DOHH2 (cell line): ENCODE measurements around the gene SLC1A2.

Source experiments
- H3F3A ChIP-seq: fragments of 200-600 bp; sonication (generic), shearing (Covaris generic); 2 replicates; pipeline ENCODE4 v1.6.0; 2016; ENCODE audit warnings: antibody characterized with exemption, mild to moderate bottlenecking; ENCODE audit not compliant: control insufficient read depth, insufficient read depth
- H3K27ac ChIP-seq: fragments of 200-600 bp; sonication (generic); 2 replicates; pipeline ENCODE4 v1.5.1; 2014; ENCODE audit warnings: low read depth, mild to moderate bottlenecking, low read length, moderate library complexity
- H3K27me3 ChIP-seq: fragments of 200-600 bp; sonication (generic); 2 replicates; pipeline ENCODE4 v1.6.1; 2014; ENCODE audit warnings: mild to moderate bottlenecking, low read length, mixed read lengths; ENCODE audit not compliant: control insufficient read depth
- H3K36me3 ChIP-seq: fragments of 200-600 bp; sonication (generic); 2 replicates; pipeline ENCODE4 v1.6.1; 2014; ENCODE audit warnings: mild to moderate bottlenecking, low read length, moderate library complexity, mixed read lengths; ENCODE audit not compliant: control insufficient read depth
- H3K4me1 ChIP-seq: fragments of 200-600 bp; sonication (generic); 2 replicates; pipeline ENCODE4 v1.6.1; 2014; ENCODE audit warnings: mild to moderate bottlenecking, low read length, mixed read lengths; ENCODE audit not compliant: control insufficient read depth
- H3K4me2 ChIP-seq: fragments of 200-600 bp; sonication (generic); 2 replicates; pipeline ENCODE4 v1.6.0; 2014; ENCODE audit warnings: mild to moderate bottlenecking, low read length, moderate library complexity
- H3K4me3 ChIP-seq: fragments of 200-600 bp; sonication (generic); 2 replicates; pipeline ENCODE4 v1.5.1; 2014; ENCODE audit warnings: mild to moderate bottlenecking, low read length, mixed read lengths
- H3K79me2 ChIP-seq: fragments of 200-600 bp; sonication (generic); 2 replicates; pipeline ENCODE4 v1.6.1; 2014; ENCODE audit warnings: mild to moderate bottlenecking, low read length, mixed read lengths; ENCODE audit not compliant: control insufficient read depth
- H3K9me2 ChIP-seq: fragments of 200-600 bp; sonication (generic); replicated peaks from 2 replicates; pipeline ENCODE4 v1.6.1; 2014; ENCODE audit warnings: mild to moderate bottlenecking, low read length, mixed read lengths; ENCODE audit not compliant: control insufficient read depth
- H3K9me3 ChIP-seq: fragments of 200-600 bp; sonication (generic); 2 replicates; pipeline ENCODE4 v1.6.1; 2014; ENCODE audit warnings: antibody characterized with exemption, low read length, mixed read lengths; ENCODE audit not compliant: control insufficient read depth, insufficient read depth
- H4K20me1 ChIP-seq: fragments of 200-600 bp; sonication (generic); 2 replicates; pipeline ENCODE4 v1.6.0; 2014; ENCODE audit warnings: low read depth, mild to moderate bottlenecking, antibody characterized with exemption, low read length, moderate library complexity; ENCODE audit not compliant: control insufficient read depth, insufficient read depth
- CTCF ChIP-seq: fragments of 200-600 bp; sonication (generic); IDR thresholded peaks from one replicate; pipeline ENCODE4 v1.5.1; 2014; ENCODE audit warnings: antibody characterized with exemption, mild to moderate bottlenecking, low read depth, low read length; ENCODE audit not compliant: poor library complexity, severe bottlenecking
- EZH2phosphoT487 ChIP-seq: fragments of 200-600 bp; sonication (generic); IDR thresholded peaks from 2 replicates; pipeline ENCODE4 v1.6.1; 2017; ENCODE audit warnings: borderline replicate concordance, mild to moderate bottlenecking, antibody characterized with exemption, low read length, moderate library complexity, mixed read lengths

SLC1A2 gene

GRCh38 chr11:35335226-35335625 lies 84.1 kb downstream of the SLC1A2 start:
- Histone ChIP-seq H4K20me1 (no peaks in the 10 kb centered on the region), H3K4me1 (peaks cover 5% of the 10 kb centered on the region; the same call in 1 of the 2 replicates), H3K27me3 (peaks cover 21% of the 10 kb centered on the region), H3K9me3 (peaks cover 4% of the 10 kb centered on the region; the same call in 1 of the 2 replicates), H3K27ac (no peak overlapping the region), H3K79me2 (no peaks in the 10 kb centered on the region), H3K4me3 (no peak overlapping the region), H3F3A (no peaks in the 10 kb centered on the region), H3K4me2 (no peak overlapping the region), H3K36me3 (no peaks in the 10 kb centered on the region), H3K9me2 (no peaks in the 10 kb centered on the region)
- TF ChIP-seq EZH2phosphoT487 (no peak), CTCF (no peak)

DNA sequence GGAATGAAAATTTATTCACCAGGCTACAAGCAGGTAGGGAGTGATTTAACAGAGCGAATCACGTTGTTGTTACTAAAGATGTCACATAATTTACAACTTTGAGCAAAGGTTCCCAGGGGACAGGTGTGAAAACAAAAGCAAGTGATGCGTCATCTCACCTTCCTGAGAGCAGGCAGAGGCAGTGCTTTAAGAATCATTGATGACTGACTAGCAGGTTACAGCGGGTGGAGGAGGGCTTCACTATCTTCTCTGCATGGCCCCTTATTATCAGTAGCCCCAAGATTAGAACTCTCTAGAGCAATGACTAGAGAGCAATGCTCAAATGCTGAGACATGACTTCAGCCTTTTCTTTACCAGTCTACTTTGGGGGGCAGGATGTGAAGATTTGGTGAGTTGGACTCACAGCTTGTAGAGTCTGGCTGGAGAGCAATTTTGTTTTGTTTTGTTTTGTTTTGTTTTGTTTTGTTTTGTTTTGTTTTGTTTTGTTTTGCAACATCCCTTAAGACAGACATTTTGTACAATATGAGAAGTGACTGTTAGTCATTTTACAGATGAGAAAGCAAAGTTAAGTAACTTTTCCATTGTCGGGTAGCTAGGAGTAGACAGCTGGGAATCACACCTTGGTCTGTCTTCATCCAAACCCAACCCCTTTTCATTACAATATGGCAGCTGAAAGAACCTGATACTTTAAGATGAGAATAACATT lies 84.8 kb downstream of the SLC1A2 start:
- TF ChIP-seq EZH2phosphoT487, result no peak
- Histone ChIP-seq H3K27ac (no peak overlapping the region), H4K20me1 (no peaks in the 10 kb centered on the region), H3K4me2 (no peak overlapping the region), H3K4me3 (no peak overlapping the region), H3K9me3 (peaks cover 4% of the 10 kb centered on the region; the same call in 1 of the 2 replicates), H3K27me3 (peaks cover 21% of the 10 kb centered on the region), H3K36me3 (no peaks in the 10 kb centered on the region), H3K79me2 (no peaks in the 10 kb centered on the region), H3K9me2 (no peaks in the 10 kb centered on the region), H3F3A (no peaks in the 10 kb centered on the region), H3K4me1 (peaks cover 5% of the 10 kb centered on the region; the same call in 1 of the 2 replicates)

GRCh38 chr11:35332524-35332923 lies 86.8 kb downstream of the SLC1A2 start:
- H3K9me2 ChIP-seq, result no peaks in the 10 kb centered on the region
- no peaks in the 10 kb centered on the region for H3F3A ChIP-seq
- H3K36me3 ChIP-seq, result no peaks in the 10 kb centered on the region
- peaks cover 5% of the 10 kb centered on the region; the same call in 1 of the 2 replicates for H3K4me1 ChIP-seq
- TF ChIP-seq EZH2phosphoT487, result no peak
- TF ChIP-seq CTCF, result no peak
- no peak overlapping the region for H3K4me3 ChIP-seq
- no peak overlapping the region for H3K4me2 ChIP-seq
- H4K20me1 ChIP-seq, result no peaks in the 10 kb centered on the region
- peaks cover 17% of the 10 kb centered on the region for H3K27me3 ChIP-seq
- peaks cover 4% of the 10 kb centered on the region; the same call in 1 of the 2 replicates for H3K9me3 ChIP-seq
- no peaks in the 10 kb centered on the region for H3K79me2 ChIP-seq
- no peak overlapping the region for H3K27ac ChIP-seq

GRCh38 chr11:35330931-35331330 lies 88.4 kb downstream of the SLC1A2 start:
- H3K9me2 ChIP-seq, result no peaks in the 10 kb centered on the region
- H3K9me3 ChIP-seq, result no peaks in the 10 kb centered on the region
- peaks cover 17% of the 10 kb centered on the region for H3K27me3 ChIP-seq
- H3F3A ChIP-seq, result no peaks in the 10 kb centered on the region
- no peak for TF ChIP-seq CTCF
- no peak for TF ChIP-seq EZH2phosphoT487
- H3K4me3 ChIP-seq, result no peak overlapping the region
- no peaks in the 10 kb centered on the region for H3K36me3 ChIP-seq
- H3K27ac ChIP-seq, result no peak overlapping the region
- no peak overlapping the region for H3K4me2 ChIP-seq
- H3K4me1 ChIP-seq, result peaks cover 5% of the 10 kb centered on the region; the same call in 1 of the 2 replicates
- no peaks in the 10 kb centered on the region for H3K79me2 ChIP-seq
- H4K20me1 ChIP-seq, result no peaks in the 10 kb centered on the region
